Transverse colon (tissue), 3 donors: Measurements from ENCODE around the gene GAS2L1.

Source experiments
- POLR2A ChIP-seq: fragments of 450-650 bp; IDR thresholded peaks from one replicate; pipeline ENCODE4 v1.6.1; 2016; ENCODE audit warnings: antibody characterized with exemption, mild to moderate bottlenecking, moderate library complexity
- TF ChIP-seq, protein P1 (sequence below), 5 experiments: fragments of 200-600 bp in 3 of 5; fragments of 450-650 bp in 2 of 5; sonication (generic) in 3 of 5; IDR thresholded peaks; 1 replicate in 2 of 5; 2 replicates in 3 of 5; pipeline ENCODE4 v1.5.1; 2016 to 2017; ENCODE audit warnings: antibody characterized with exemption in 5 of 5, inconsistent platforms in 3 of 5, mild to moderate bottlenecking in 2 of 5, moderate library complexity in 1 of 5

DNA sequence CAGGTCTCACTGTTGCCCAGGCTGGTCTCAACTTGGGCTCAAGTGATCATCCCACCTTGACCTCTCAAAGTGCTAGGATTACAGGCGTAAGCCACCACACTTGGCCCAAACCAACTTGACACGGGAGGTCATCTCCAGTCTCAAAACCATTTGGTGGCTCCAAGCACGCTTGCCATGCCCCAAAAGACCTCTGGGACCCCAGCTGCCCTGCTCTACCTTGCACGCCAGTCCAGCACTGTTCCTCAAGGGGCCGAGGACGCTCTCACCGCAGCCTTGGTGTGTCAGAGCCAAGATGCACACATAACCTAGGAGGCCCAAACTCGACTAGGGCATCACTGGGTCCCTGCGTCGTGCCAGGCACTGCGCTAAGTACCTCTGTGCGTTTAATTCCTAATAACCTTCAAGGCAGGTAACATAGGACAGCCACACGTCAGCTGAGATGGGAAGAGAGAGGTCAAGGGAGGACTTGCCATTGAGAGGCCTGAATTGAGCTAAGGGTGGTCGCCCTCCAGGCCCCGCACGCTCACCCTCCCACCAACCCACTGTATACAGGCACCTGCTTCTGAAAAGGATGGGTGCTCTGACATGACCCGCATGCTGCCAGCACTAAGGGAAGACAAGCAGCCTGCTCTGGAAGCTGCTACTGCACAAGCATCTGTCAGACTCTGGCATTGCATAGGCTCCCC, 4.6 kb upstream of the GAS2L1 start:
- no peak for TF ChIP-seq POLR2A
- TF ChIP-seq, protein P1, sequence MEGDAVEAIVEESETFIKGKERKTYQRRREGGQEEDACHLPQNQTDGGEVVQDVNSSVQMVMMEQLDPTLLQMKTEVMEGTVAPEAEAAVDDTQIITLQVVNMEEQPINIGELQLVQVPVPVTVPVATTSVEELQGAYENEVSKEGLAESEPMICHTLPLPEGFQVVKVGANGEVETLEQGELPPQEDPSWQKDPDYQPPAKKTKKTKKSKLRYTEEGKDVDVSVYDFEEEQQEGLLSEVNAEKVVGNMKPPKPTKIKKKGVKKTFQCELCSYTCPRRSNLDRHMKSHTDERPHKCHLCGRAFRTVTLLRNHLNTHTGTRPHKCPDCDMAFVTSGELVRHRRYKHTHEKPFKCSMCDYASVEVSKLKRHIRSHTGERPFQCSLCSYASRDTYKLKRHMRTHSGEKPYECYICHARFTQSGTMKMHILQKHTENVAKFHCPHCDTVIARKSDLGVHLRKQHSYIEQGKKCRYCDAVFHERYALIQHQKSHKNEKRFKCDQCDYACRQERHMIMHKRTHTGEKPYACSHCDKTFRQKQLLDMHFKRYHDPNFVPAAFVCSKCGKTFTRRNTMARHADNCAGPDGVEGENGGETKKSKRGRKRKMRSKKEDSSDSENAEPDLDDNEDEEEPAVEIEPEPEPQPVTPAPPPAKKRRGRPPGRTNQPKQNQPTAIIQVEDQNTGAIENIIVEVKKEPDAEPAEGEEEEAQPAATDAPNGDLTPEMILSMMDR (IDR thresholded peaks at IDR 0.05), result no peak
